Natural killer cell (primary cell): Measurements from ENCODE around the gene BACH2. TPM values are rescaled to one million over a fixed set of nuclear protein-coding genes. Genes with fewer than 3 reads are reported as not detected.

Experiments used
- ATAC-seq, 3 donors: fragments of 150-1000 bp in 2 of 3; fragments of 200-7000 bp in 1 of 3; cut with Tn5 transposase; 1 replicate in 1 of 3; 2 replicates in 2 of 3; pipeline ENCODE4 v1.10.0; 2021; ENCODE audit warnings: mild to moderate bottlenecking in 2 of 3, moderate library complexity in 2 of 3
- DNase-seq, 2 donors: peaks; one replicate each; pipeline versions ENCODE4 v3.0.0 to v3.0.0-alpha.2; 2013 to 2021; ENCODE audit warnings: mixed read lengths in 1 of 2
- H3K27ac ChIP-seq: one replicate; pipeline ENCODE4 v1.5.1; 2013; ENCODE audit warnings: mild to moderate bottlenecking, low read length
- H3K27me3 ChIP-seq: one replicate; pipeline ENCODE4 v1.6.1; 2013; ENCODE audit warnings: low read length; ENCODE audit not compliant: control insufficient read depth, insufficient read depth
- H3K36me3 ChIP-seq: one replicate; pipeline ENCODE4 v1.6.1; 2013; ENCODE audit warnings: low read length; ENCODE audit not compliant: control insufficient read depth, insufficient read depth
- H3K4me1 ChIP-seq: one replicate; pipeline ENCODE4 v1.6.1; 2013; ENCODE audit warnings: low read length; ENCODE audit not compliant: control insufficient read depth, insufficient read depth
- H3K4me3 ChIP-seq: one replicate; pipeline ENCODE4 v1.5.1; 2013; ENCODE audit warnings: low read length
- H3K9me3 ChIP-seq: one replicate; pipeline ENCODE4 v1.6.1; 2013; ENCODE audit warnings: low read length; ENCODE audit not compliant: control insufficient read depth, insufficient read depth
- H3K27ac Mint-ChIP-seq, 2 donors: one replicate each; pipeline ENCODE4 v1.8.0; 2022; ENCODE audit warnings: mild to moderate bottlenecking in 2 of 2, mixed read lengths in 2 of 2, moderate library complexity in 1 of 2
- H3K27me3 Mint-ChIP-seq, 2 donors: one replicate each; pipeline ENCODE4 v1.8.0; 2022; ENCODE audit warnings: low read depth in 2 of 2, mixed read lengths in 2 of 2
- H3K36me3 Mint-ChIP-seq: one replicate; pipeline ENCODE4 v1.8.0; 2022; ENCODE audit warnings: mixed read lengths
- H3K4me1 Mint-ChIP-seq, 2 donors: one replicate each; pipeline ENCODE4 v1.8.0; 2022; ENCODE audit warnings: mixed read lengths in 2 of 2
- H3K4me3 Mint-ChIP-seq: one replicate; pipeline ENCODE4 v1.8.0; 2022; ENCODE audit warnings: mild to moderate bottlenecking, moderate library complexity, mixed read lengths
- H3K9me3 Mint-ChIP-seq, 2 donors: one replicate each; pipeline ENCODE4 v1.8.0; 2022; ENCODE audit warnings: mixed read lengths in 2 of 2
- CTCF ChIP-seq: fragments of 200-600 bp; IDR thresholded peaks from one replicate; pipeline ENCODE4 v1.8.0; 2022; ENCODE audit warnings: antibody characterized with exemption
- WGBS: methylation state at CpG from one replicate; pipeline ENCODE4 v1.1.7; 2013; ENCODE audit warnings: missing lambda C conversion rate; ENCODE audit not compliant: insufficient coverage; 5-methylcytosine and 5-hydroxymethylcytosine counted together
- intact Hi-C: fragments of 100-400 bp; cut with micrococcal nuclease; formaldehyde crosslinking; loops from one replicate; pipeline ENCODE4 v1.14.2; 2022
- total RNA-seq, 4 donors: library from RNA; stranded (reverse); fragments of 120-200 nt in 1 of 4; gene quantifications; one replicate each; pipeline versions ENCODE4 v1.2.3 to v1.2.4, GENCODE V29; 2013 to 2022

BACH2 gene
- total RNA-seq: 10 to 100 TPM; 32.1 to 37.8 (median 32.7) TPM
- 77.0 TPM for total RNA-seq (2013)

GRCh38 chr6:90296341-90297114 lies at the start of gene BACH2:
BACH2 (minus strand) TSS chr6:90296843; CDS start chr6:90008844, 287,999 bp downstream.
- H3K9me3 Mint-ChIP-seq: no peaks in the 10 kb centered on the region
- DNase-seq (peak; percentile 84 to 97), ATAC-seq (peak; percentile 68 to 81 (median 72))
- Histone ChIP-seq H3K9me3 (no peaks in the 10 kb centered on the region), H3K27ac (peak within 1 kb of the TSS; percentile 79), H3K36me3 (no peaks in the 10 kb centered on the region), H3K4me1 (peaks cover 19% of the 10 kb centered on the region), H3K4me3 (peak within 1 kb of the TSS; percentile 67), H3K27me3 (peaks cover 3% of the 10 kb centered on the region)
- H3K27me3 Mint-ChIP-seq: peaks cover 13 to 30% of the 10 kb centered on the region in 2 donors
- intact Hi-C loops: loop anchor here (1.0 to 5.0 kb wide), 5 partner anchors 22 to 344 kb away; no protein-coding TSS in a partner anchor
- peaks cover 11 to 21% of the 10 kb centered on the region in 2 donors for H3K4me1 Mint-ChIP-seq
- H3K4me3 Mint-ChIP-seq: peak within 1 kb of the TSS; percentile 94
- H3K27ac Mint-ChIP-seq: peak within 1 kb of the TSS; percentile 83 to 86
- under 1% methylated on average over 112 of the region's 112 CpGs for WGBS
- no peak for TF ChIP-seq CTCF
- H3K36me3 Mint-ChIP-seq: no peaks in the 10 kb centered on the region

GRCh38 chr6:90343576-90343975 lies 46.9 kb upstream of the BACH2 start:
- H3K4me3 ChIP-seq: no peak overlapping the region
- H3K4me1 ChIP-seq: no peaks in the 10 kb centered on the region
- DNase-seq: no peak
- no peak for ATAC-seq
- Mint-ChIP-seq H3K4me1 (peaks cover 0 to 5% of the 10 kb centered on the region in 2 donors), H3K9me3 (no peaks in the 10 kb centered on the region), H3K27me3 (peaks cover 22 to 31% of the 10 kb centered on the region in 2 donors), H3K4me3 (no peak overlapping the region), H3K36me3 (no peaks in the 10 kb centered on the region), H3K27ac (no peak overlapping the region)
- H3K27me3 ChIP-seq: peaks cover 3% of the 10 kb centered on the region
- no peaks in the 10 kb centered on the region for H3K9me3 ChIP-seq
- H3K27ac ChIP-seq: no peak overlapping the region
- no peaks in the 10 kb centered on the region for H3K36me3 ChIP-seq
- 91% methylated on average over 5 of the region's 5 CpGs for WGBS
- intact Hi-C loops: no loop called here
- TF ChIP-seq CTCF: no peak

- Histone ChIP-seq H3K27me3 (no peaks in the 10 kb centered on the region), H3K36me3 (no peaks in the 10 kb centered on the region), H3K4me3 (no peak overlapping the region), H3K27ac (no peak overlapping the region), H3K4me1 (no peaks in the 10 kb centered on the region), H3K9me3 (no peaks in the 10 kb centered on the region)
- peaks cover 0 to 5% of the 10 kb centered on the region in 2 donors for H3K4me1 Mint-ChIP-seq
- H3K27ac Mint-ChIP-seq: no peak overlapping the region
- intact Hi-C loops: no loop called here
- TF ChIP-seq CTCF: no peak
- H3K4me3 Mint-ChIP-seq: no peak overlapping the region
- peaks cover 6 to 8% of the 10 kb centered on the region in 2 donors for H3K27me3 Mint-ChIP-seq
- no CpG with 5 or more reads among the region's 1 CpG for WGBS
- no peak for ATAC-seq
- no peak for DNase-seq
- no peaks in the 10 kb centered on the region for H3K36me3 Mint-ChIP-seq
- H3K9me3 Mint-ChIP-seq: no peaks in the 10 kb centered on the region
Measured at GRCh38 chr6:90338409-90338808, 41.8 kb upstream of the BACH2 start.
